NCI-H2196 (cell line): Measurements from ENCODE around the gene DRD4.
"Not testable (repeated sequence)": the region's sequence is repeated elsewhere in the genome, so short reads cannot be mapped to it uniquely, and the experiment has no call there.

Experiments
- DNase-seq: peaks from one replicate; lab custom pipeline; 2025; ENCODE audit not compliant: unreplicated experiment; lab: John Stamatoyannopoulos, UW

DRD4 gene

DNA sequence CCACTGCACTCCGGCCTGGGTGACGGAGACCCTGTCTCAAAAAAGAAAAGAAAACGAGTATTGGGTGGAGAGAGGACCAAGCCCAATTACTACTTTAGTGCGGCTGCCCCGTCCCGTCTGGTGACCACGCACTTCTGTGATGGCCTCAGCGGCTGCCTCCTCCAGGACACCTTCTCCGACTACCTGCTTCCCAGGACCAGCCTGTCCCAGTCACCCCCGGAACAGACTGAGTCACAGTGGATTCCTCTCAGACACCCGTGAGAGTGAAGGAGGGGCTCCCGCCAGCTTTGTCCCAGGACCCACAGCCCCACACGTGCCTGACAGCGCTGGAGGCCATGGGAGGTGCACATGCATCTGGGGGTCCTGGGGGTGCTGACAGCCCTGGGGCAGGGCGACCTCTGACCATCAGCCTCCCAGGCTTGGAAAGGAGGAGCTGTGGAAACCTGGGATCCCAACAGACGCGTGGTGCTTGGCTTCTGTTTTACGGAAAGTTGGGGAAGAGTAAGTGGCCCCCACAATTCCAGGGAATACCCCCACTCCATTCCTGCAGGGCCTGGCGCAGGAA lies 4.8 kb downstream of the DRD4 start:
- no peak for DNase-seq

DNA sequence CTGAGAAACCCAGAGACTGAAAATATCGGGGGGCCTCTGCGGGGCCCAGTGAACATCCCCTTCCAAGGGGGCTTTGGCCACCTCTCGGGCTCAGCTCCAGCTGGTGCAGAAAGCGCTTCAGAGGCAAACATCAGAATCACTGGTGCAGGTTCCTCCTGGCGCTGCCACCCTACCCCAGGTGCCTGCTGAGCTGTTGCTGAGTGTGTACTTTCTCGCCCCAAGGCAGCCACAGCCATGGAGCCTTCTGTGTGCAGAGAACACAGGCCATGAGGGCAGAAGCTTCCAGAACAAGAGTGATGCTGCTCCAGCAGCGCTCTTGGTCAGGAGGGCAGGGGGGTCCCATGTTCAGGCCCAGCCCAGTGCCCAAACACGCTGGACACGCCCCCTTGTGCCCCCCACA lies 6.3 kb downstream of the DRD4 start:
- DNase-seq, result no peak

DNA sequence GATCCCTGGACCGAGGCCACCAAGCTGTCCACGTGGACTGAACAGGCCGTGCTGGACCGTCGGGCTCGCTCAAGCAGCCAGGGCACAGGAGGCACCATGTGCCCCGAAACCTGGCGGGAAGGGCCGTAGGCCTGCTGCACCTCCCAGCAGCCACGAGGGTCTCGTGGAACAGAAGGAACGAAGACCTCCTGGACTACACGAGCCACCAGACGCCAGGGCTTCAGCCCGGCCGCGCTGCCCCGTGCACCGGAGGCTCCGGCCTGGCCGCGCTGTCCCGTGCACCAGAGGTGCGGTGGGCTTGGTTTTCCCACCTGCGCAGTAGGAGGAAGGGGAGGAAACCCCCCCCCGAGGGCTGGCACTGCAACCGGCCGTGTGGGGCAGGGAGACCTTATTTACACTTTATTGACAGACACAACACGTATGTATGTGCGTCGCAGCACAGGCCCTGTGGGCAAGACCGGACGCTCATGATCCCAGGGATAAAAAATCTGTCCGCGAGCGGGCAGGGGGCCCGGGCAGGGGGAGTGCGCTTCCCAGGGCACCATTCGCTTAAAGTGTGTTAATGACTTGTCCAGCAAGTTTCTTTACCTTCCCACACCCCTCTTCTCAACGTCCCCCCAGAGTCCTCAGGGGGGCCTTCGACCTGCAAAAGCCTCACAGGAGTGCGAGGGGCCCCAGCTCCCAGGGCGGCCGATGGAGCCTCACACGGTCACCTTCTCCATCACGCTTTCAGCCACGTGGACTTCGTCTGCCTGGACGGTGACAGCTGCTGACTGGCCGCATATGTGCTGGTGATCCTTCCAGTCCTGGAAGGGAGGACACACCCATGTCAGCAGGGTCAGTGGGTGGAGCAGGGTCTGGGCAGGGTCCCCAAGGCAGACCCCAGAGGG lies 7.0 kb downstream of the DRD4 start:
- DNase-seq, result no peak

DNA sequence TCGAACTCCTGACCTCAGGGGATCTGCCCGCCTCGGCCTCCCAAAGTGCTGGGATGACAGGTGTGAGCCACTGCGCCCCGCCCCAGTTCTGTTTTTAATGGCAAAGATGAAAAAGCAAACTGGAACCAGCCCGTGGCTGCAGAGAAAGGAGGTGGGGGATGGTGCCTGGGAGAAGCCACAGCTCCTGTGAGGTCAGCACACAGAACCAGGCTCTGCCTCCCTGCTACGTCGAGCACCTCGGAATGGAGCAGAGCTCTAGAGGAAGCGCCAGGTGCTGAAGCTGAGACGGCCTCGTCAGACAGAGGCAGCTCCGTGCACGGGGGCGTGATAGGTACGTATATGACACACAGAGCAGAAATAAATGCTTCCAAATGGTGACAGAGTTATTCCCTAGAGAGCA lies 8.5 kb downstream of the DRD4 start:
- DNase-seq, result no peak

DNA sequence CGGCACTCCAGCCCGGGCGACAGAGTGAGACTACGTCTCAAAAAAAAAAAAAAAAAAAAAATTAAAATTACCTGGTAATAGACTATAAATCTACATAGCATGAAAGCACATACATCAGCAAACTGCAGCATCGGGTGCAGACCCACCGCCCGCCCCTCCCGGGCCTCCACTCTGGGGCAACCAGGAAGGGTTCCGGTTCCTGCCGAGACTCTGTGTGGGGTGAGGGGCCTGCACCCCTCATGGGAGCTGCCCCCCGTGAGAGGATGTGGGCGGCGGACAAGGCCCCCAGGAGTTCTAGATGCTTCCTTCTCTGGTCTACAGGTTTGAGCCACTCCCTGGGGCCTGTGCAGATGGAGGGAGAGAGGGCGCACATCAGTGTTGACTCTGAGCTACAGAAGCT lies 9.1 kb downstream of the DRD4 start:
- no peak for DNase-seq

DNA sequence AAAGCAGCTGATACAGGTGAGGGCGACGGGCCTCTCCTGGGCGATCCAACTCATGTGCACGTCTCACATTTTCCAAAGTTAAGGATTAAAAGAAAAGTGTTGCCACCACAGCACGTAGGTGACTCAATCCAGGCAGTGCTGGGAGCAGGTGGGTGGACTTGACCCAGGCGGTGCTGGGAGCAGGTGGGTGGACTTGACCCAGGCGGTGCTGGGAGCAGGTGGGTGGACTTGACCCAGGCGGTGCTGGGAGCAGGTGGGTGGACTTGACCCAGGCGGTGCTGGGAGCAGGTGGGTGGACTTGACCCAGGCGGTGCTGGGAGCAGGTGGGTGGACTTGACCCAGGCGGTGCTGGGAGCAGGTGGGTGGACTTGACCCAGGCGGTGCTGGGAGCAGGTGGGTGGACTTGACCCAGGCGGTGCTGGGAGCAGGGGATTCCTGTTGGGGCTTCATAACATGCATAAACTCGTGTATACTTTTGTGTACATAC lies 10.6 kb downstream of the DRD4 start:
- not testable (repeated sequence) for DNase-seq

DNA sequence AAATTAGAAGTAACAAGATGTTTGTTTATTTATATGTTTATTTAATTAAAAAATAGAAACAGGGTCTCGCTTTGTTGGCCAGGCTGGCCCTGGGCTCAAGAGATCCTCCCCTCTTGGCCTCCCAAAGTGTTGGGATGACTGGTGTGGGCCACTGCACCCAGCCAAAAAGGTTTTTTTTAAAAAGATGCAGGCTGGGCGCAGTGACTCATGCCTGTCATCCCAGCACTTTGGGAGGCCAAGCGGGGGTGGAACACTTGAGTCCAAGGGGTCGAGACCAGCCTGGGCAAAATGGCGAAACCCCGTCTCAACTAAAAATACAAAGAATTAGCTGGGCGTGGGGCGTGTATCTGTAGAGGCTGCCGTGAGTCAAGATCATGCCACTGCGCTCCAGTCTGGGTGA lies 13.4 kb downstream of the DRD4 start:
- DNase-seq, result no peak

DNA sequence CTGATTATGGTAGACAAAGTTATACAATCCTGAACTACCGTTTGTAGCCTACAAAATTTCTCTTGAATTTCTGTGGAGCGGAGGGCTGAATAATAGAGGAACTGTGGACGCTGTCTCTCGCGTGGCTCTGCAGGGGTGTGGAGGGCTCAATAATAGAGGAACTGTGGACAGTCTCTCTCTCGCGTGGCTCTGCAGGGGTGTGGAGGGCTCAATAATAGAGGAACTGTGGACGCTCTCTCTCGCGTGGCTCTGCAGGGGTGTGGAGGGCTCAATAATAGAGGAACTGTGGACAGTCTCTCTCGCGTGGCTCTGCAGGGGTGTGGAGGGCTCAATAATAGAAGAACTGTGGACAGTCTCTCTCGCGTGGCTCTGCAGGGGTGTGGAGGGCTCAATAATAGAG lies 16.1 kb downstream of the DRD4 start:
- not testable (repeated sequence) for DNase-seq

DNA sequence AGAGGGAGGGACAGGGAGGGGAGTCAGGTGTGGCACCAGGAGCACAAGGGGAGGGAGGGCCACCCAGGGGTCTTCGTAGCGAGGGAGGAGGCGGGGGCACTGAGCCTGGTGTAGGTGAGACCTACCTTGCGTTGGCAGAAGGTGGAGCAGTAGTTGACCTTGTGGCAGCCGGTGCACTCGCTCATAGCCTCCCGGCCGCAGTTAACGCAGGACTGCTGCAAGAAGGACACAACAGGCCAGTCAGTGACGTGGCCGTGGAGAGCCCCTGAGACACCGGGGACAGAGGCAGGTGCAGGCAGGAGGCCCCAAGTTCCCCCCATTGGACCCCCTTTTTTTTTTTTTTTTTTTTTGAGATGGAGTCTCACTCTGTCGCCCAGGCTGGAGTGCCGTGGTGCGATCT lies 16.8 kb downstream of the DRD4 start:
- no peak for DNase-seq

DNA sequence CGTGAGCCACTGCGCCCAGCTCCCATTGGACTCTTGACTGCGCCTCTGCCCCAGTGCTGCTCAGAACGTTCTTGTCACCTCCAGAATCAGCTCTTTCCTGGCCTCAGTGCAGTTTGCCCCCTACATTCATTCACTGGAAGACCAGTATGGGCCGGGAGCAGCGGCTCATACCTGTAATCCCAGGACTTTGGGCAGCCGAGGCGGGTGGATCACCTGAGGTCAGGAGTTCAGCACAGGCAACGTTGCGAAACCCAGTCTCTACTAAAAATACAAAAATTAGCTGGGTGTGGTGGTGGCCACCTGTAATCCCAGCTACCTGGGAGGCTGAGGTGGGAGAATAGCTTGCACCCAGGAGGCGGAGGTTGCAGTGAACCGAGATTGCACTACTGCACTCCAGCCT lies 17.4 kb downstream of the DRD4 start:
- DNase-seq, result not testable (repeated sequence)

DNA sequence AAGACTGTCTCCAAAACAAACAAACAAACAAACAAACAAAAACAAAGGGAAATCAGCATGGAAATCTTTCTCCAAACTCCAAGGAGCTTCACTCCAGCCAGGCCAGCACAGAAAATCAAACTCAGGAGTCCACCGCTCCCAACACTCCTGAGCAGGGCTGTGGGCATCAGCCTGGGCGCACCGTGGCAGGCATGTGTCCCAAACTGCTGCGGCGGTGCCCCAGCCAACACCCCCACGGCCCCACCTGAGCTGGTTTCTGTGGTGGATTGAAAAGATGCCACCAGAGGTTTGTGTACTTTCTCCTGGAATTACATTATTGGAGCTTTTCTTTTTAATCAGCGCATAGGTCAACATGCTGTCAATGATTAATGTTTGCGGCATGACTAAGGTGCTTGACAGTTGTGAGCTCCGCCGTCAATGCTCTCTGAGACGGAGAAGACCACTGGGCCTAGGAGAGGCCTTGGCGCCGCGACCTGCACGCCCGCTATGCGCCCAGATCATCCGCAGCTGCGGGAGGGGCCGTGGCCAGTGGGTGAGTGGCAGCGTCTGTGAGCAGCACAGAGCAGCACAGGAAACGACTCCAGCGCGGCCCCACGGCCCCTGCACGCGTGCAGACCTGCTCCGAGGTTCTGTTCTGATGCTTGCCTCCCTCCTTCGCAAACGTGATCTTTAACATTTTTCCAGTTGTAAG lies 18.1 kb downstream of the DRD4 start:
- no peak for DNase-seq

DNA sequence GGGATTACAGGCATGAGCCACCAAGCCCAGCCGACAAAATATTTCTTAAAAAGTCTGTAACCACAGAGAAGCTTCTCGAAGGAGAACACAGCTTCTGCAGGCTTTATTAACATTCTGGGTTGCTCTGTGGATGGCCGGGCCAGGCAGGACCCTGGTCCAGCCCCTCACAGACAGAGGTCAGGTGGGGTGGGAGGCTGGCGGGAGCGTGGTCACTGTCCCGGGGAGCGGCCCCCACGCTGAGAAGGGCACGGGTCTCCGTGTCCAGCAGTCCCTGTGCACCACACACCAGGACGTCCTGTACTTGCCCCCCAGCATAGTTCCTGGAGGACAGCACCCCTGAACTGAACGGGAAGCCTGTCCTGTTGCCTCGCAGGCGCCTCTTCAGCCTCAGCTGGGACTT lies 19.4 kb downstream of the DRD4 start:
- DNase-seq, result no peak

DNA sequence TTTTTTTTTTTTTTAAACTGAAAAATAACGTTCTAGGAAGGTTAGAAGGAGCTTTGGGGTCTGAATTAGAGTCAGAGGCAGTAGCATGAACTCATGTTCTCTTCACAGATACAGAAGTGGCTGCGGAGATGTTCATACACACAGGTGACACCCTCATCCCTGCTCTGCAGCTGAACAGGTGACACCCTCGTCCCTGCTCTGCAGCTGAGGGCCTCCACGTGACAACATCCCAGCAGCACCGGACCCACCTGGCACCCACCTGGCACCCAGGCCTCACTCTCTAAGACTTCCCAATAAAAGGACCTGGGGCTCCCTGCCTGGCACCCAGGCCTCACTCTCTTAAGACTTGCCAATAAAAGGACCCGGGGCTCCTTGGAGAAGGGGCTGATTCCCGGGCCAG lies 19.8 kb downstream of the DRD4 start:
- no peak for DNase-seq

DNA sequence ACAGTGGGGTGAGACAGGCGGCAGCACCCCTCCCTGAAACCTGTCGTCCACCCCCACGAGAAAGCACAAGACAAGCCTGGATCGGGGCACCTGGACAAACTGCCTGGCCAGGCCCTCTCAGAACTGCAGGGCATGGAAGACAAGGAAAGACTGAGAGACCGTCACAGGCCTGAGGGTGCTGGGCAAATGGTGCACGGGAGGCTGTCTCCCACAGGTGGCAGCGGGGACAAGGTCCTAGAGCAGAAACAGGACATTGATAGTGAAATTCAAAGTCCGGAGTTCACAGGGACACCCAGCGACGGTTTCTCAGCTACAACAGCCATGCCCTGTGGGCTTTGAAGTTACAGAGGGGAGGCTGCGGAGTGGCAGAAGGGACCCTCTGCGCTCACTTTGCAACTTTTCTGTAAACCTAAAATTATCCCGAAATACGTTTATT lies 20.6 kb downstream of the DRD4 start:
- DNase-seq, result no peak

DNA sequence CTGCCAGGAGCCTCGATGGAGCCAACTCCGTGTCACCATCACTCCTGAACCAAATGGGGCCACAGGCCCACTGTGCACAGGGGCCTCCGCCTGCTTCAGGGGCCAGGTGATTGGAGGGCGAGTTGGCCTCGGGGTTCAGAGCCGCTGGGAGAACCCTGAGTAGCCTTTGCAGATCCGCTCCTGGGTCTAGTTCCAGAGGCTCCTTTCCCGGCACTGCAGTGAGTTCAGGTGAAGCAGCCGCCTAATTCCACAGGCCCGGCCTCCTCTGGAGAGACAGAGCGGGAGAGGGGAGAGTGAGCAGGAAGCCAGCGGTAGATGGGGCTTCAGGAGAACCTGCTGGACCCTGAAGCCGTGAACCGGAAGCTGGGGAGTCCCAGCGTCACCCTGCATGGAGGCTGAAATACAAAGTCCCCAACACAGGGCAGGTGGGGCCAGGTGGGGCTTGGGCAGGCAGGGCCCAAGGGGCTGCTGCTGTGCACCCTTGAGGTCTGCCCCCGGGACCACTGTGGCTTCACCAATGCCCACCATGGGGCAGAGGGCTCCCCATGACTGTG lies 22.5 kb downstream of the DRD4 start:
- no peak for DNase-seq

DNA sequence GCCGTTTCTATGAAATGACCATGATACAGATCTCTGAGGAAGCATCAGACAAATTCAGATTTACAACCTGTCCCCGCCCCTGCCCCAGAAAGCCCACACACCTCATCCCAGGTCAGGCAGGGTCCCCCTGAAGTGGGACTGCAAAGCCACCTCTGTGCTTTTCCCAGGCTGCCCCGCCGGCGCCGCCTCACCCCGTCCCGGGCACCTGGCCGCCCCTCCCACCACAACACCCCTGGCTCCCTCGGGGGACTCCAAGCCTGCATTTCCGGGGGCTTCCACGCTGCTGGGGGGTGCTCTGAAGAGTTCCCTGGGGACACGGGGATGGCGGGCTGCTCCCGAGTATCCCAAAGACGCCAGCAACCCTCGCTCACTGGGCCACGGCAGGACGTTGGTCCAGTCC lies 23.2 kb downstream of the DRD4 start:
- DNase-seq, result no peak

DNA sequence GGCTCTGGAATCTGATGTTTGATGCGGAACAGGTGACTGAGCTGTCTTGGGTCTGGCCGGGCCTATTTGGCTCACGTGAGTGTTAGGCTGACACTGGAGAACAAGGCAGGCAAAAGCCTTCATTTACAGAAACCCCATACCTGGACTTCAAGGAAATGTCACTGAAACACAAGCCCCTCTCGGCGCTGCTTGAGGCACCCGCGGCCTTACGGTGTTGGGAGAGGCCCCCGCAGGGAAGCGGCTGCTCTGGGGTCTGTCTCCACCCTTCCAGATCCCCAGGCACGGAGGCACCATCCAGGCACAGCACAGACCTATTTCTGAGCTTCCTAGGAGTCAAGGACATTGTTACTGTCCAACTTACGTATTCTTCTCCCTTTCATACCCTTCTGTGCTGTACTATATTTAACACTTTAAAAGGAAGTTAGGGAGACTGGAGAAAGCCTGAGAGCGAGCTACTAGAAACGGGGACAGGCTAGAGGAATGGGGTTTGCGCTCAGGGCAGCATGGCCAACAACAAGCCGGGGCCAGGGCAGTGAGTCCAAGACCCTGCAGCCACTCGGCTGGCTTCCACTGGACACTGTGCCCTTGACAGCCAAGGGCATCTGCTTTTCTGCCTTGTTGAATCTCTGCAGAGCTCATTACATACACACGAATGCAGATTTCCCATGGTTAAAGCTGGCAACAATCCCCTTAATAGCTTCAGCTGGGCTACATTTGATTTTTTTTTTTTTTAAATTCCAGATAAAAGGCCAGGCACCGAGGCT lies 23.8 kb downstream of the DRD4 start:
- no peak for DNase-seq

DNA sequence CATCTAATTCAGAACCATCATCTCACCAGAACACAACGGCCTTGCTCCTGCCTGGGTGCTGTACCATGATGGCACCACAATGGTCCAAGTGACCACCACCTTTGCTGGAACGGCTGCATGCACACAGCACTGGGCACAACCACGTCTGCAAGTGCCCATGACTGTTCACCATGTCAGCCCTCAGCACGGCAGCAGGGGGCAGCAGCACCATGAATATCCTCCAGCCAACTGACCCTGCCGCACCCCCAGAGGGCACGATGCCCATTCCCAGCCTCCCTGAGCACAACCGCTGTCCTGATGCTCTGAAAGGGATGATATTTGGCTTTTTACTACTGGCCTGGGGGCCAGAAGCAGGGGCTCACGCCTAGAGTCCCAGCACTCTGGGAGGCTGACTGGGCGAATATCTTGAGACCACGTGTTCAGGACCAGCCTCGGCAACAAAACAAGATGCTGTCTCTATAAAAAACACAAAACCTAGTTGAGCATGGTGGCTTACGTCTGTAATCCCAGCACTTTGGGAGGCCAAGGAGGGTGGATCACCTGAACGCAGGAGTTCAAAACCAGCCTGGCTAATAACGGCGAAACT lies 25.7 kb downstream of the DRD4 start:
- peak; percentile 31 for DNase-seq

DNA sequence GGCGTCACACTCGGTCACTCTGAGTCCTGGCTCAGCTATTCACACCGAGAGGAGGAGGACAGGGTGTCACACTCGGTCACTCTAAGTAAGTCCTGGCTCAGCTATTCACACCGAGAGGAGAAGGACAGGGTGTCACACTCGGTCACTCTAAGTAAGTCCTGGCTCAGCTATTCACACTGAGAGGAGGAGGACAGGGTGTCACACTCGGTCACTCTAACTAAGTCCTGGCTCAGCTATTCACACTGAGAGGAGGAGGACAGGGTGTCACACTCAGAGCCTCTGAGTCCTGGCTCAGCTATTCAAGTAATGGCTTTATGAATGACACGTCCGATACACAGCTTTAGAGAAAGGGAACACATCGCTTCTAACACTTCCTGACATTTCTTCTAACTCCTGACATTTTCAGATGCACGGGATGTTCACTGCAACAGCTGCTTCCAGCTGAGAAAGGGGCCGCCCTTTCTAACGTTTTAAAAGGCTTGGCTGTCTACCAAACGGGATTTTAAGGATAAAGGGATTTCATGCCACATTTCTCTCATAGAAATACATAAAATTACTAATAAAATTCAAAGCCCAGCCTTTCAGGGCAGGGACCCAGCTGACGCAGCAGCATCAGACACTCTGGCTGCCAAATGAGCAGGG lies 28.1 kb downstream of the DRD4 start:
- DNase-seq, result no peak

DNA sequence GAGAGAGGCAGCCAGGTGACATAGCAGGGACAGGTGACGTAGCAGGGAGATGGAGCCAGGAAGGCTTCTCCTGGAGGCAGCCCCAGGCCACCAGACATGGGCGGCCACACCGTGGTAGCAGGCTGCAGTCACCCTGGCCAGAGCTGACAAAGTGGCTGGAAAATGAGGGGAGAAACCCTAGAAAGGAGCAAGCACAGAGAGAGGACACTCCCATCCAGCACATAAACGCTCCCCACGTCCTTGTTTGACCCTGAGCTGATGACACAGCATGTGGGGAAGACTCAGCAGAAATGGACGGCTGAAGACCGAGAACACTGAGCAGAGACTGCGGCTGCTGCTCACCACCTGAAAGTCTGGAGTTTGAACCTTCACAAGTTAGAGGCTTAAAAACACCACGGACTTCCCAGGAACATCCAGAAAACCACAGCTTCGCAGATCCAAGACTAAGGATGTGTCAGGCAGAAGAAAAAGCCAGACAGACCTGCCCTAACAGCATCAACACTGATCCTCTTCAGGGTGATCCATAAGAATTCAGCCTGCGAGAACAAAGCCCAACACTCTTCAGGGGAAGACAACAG lies 28.7 kb downstream of the DRD4 start:
- DNase-seq, result no peak
